Measurements from ENCODE around the gene ABHD12.
A peak's percentile ranks its signal among the peaks of the same experiment; 100 is the strongest.

Gene ABHD12

GRCh38 chr20:25398376-25399036 is 7.9 kb upstream of the ABHD12 start:
- DNase-seq (ENCODE audit: low spot score), result no peak
- CTCF ChIA-PET, result interaction anchor here (0.6 to 1.8 kb wide), 13 partner anchors 8 to 142 kb away, joined by 3 to 10 read pairs (median 4); partner anchors contain the start of genes ABHD12 and GINS1
- H3K27ac ChIP-seq, result no peak overlapping the region
- POLR2A ChIA-PET (ENCODE audit: low non-redundant PET), result no interaction called here
- TF ChIP-seq, protein P1, sequence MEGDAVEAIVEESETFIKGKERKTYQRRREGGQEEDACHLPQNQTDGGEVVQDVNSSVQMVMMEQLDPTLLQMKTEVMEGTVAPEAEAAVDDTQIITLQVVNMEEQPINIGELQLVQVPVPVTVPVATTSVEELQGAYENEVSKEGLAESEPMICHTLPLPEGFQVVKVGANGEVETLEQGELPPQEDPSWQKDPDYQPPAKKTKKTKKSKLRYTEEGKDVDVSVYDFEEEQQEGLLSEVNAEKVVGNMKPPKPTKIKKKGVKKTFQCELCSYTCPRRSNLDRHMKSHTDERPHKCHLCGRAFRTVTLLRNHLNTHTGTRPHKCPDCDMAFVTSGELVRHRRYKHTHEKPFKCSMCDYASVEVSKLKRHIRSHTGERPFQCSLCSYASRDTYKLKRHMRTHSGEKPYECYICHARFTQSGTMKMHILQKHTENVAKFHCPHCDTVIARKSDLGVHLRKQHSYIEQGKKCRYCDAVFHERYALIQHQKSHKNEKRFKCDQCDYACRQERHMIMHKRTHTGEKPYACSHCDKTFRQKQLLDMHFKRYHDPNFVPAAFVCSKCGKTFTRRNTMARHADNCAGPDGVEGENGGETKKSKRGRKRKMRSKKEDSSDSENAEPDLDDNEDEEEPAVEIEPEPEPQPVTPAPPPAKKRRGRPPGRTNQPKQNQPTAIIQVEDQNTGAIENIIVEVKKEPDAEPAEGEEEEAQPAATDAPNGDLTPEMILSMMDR (conservative IDR thresholded peaks at IDR 0.05; ENCODE audit: low read depth), result no peak

GRCh38 chr20:25397821-25398220 is 7.2 kb upstream of the ABHD12 start:
- H3K27ac ChIP-seq, result no peak overlapping the region
- POLR2A ChIA-PET (ENCODE audit: low non-redundant PET), result no interaction called here
- CTCF ChIA-PET, result interaction anchor here (0.7 to 1.2 kb wide), 3 partner anchors 45 to 98 kb away, joined by 3 read pairs; no protein-coding TSS in a partner anchor
- TF ChIP-seq, protein P1 (conservative IDR thresholded peaks at IDR 0.05; ENCODE audit: low read depth), result no peak
- DNase-seq (ENCODE audit: low spot score), result no peak

GRCh38 chr20:25397096-25397495 is 6.5 kb upstream of the ABHD12 start:
- H3K27ac ChIP-seq, result no peak overlapping the region
- TF ChIP-seq, protein P1 (conservative IDR thresholded peaks at IDR 0.05; ENCODE audit: low read depth), result no peak
- CTCF ChIA-PET, result interaction anchor here (0.7 kb wide), 1 partner anchor 97 kb away, joined by 3 read pairs; no protein-coding TSS in a partner anchor
- POLR2A ChIA-PET (ENCODE audit: low non-redundant PET), result no interaction called here
- DNase-seq (ENCODE audit: low spot score), result no peak

DNA sequence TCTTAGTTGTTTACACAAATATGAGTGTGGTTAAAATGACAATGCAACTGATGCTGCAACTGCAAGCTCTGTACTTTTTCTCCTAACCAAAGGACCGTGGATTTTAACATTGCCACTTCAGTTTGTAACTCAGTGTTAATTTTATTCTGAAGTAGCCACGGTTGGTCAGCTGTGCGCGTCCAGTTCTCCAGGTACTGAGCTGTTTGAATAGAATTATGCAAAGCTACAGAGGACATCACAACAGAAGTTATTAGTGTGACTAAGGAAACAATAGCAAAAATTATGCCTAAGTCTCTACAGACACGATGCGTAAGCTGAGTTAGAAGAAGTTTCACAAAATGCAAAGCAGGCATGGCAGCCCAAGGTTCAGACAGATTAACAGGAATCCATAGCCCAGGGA is 4.4 kb upstream of the ABHD12 start:
- no peak overlapping the region for H3K27ac ChIP-seq
- TF ChIP-seq, protein P1 (conservative IDR thresholded peaks at IDR 0.05; ENCODE audit: low read depth), result no peak
- no peak for DNase-seq (ENCODE audit: low spot score)
- ChIA-PET POLR2A (ENCODE audit: low non-redundant PET) (no interaction called here), CTCF (no interaction called here)

DNA sequence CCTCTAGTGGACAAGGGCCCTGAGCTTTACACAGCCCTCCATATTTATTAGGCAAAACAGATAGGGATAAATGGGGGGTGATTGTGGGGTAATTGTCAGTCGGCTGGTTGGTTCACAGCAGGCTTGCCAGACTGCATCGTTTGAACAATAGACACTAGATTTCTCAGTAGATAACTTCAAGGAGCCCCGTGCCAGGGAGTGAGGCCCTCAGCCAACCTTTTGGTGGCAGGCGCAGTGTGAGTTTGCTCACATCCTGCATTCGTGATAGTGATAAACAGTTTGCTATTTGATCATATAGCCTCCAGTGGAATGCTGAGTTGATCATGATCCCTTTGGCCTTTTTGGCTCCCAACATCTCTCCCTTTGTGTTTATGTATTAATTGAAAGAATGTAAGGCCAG is 3.6 kb upstream of the ABHD12 start:
- POLR2A ChIA-PET (ENCODE audit: low non-redundant PET), result no interaction called here
- no peak overlapping the region for H3K27ac ChIP-seq

GRCh38 chr20:25389858-25390537 is 637 bp downstream of the ABHD12 start:
- POLR2A ChIA-PET (ENCODE audit: low non-redundant PET), result interaction anchor here (1.0 kb wide), 1 partner anchor 17 kb away, joined by 3 read pairs; the partner anchor contains the start of gene GINS1
- TF ChIP-seq, protein P1 (conservative IDR thresholded peaks at IDR 0.05; ENCODE audit: low read depth), result no peak
- DNase-seq (ENCODE audit: low spot score), result peak; percentile 53

More for the DNA sequence above, 3.6 kb upstream of the ABHD12 start:
- TF ChIP-seq, protein P1 (conservative IDR thresholded peaks at IDR 0.05; ENCODE audit: low read depth), result no peak
- CTCF ChIA-PET, result no interaction called here
- no peak for DNase-seq (ENCODE audit: low spot score)

More at GRCh38 chr20:25389858-25390537, 637 bp downstream of the ABHD12 start:
- CTCF ChIA-PET, result interaction anchor here (0.5 to 1.0 kb wide), 2 partner anchors 9 to 142 kb away, joined by 3 to 5 read pairs; partner anchors contain the start of gene PYGB
- peak overlapping the region; percentile 85 for H3K27ac ChIP-seq

Measured in RWPE1 (cell line).